Epithelial cell of umbilical artery (primary cell): ENCODE data around the gene SMIM15. TPM values are rescaled to one million over a fixed set of nuclear protein-coding genes. Genes with fewer than 3 reads are reported as not detected.

Experiments
- total RNA-seq: library from RNA; depleted of rRNA; stranded (reverse); fragments of >200 nt; gene quantifications from 2 replicates; pipeline ENCODE4 v1.2.3, GENCODE V29; 2014

SMIM15 gene, protein sequence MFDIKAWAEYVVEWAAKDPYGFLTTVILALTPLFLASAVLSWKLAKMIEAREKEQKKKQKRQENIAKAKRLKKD
- 70.5 and 81.0 TPM in 2 replicates for total RNA-seq

DNA sequence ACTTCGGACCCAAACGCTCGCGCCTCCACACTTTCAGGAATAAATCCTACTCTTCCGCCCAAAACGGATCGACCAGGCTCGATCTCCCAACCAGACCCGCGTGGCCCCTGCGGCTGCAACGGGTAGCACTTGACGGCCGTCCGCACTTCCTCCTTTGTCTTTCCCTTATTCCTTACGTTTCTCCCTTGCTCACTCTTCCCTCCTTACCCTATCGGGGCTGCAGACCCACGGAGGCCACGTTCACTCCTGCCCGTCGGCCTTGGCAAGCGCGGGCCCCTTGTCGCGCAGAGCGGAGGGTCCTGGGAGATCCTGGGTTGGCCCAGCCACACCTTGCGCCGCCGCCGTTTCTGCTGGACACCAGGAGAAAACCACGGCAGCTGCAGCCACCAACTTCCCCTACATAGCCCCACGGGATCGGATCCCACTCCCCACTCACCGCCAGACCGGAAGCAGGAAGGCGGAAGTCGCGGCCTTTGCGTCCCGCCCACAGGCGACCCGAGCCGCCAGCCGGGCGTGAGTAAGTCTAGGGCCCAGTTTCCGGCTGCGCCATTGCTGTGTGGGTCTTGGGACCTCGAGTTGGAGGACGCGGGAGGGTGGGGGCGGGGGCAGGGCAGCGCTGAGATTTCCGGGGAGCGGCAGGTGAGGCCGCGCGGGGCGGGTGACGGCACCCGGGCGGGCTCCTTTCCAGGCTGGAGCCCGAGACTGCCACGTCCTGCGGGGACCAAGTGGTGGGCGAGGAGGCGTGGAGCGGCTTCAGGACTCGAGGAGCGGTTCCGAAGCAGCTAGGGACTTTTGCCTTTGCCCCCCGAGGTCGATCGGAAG is at the start of gene SMIM15:
Gene SMIM15, minus strand, starts transcription at position 459 of the 822 bp plus-strand sequence. CDS start 2,297 bp downstream, outside the sequence.

Other genes with a start within 250 kb of the SMIM15 start
- 16.7 and 25.0 TPM in 2 replicates for gene ERCC8, start 217.4 kb downstream of the SMIM15 start, total RNA-seq
- gene NDUFAF2, start 217.3 kb downstream of the SMIM15 start, total RNA-seq, result 39.3 and 49.1 TPM in 2 replicates
- gene ZSWIM6, start 169.8 kb upstream of the SMIM15 start, total RNA-seq, result 13.8 and 16.2 TPM in 2 replicates